ENCODE data around the gene STX1A.

DNA sequence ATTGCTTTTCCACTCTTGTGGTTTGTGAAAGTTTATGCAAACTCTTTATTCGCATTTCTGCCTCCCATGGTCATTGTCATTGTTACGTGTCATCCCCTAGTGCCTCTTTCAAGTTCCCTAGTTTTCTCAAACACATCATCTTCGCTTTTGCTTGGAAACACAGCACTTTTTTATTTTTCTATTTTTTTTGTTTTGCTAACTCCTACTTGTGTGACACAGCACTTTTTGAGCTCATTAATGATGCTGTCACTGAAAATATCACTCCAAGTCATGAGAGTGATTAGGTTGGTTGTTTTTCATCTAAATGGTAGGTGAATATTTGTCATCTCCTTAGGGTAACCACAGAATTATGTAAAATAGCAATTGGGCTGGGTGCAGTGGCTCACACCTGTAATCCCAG, 8.5 kb upstream of the STX1A start:
- TF ChIP-seq POLR2A (IDR thresholded peaks at IDR 0.05; ENCODE audit: low read depth, low read length): no peak
- TF ChIP-seq TAF1 (IDR thresholded peaks at IDR 0.05; ENCODE audit: borderline replicate concordance, low read depth, low read length): no peak
- TF ChIP-seq POLR2AphosphoS5 (IDR thresholded peaks at IDR 0.05; ENCODE audit: low read depth, low read length): no peak
